ENCODE data around the gene PLA2G2F. TPM values are rescaled to one million over a fixed set of nuclear protein-coding genes. Genes with fewer than 3 reads are reported as not detected.

The PLA2G2F gene
- total and polyA plus RNA-seq, 2 of the 8 experiments (the other 6 are each of a cell fraction or from before 2014, with no cell fraction given), result not detected

GRCh38 chr1:20191266-20191825 is 52.2 kb downstream of the PLA2G2F start:
- no peak overlapping the region for H2BK20ac ChIP-seq (ENCODE audit: low read length)
- no peak overlapping the region for H2BK5ac ChIP-seq (ENCODE audit: low read depth, low read length)
- 90% methylated on average over 12 of the region's 12 CpGs; no CpG with 5 or more reads in 1 of the 2 experiments for WGBS, 2 experiments (ENCODE audit: extremely low coverage in 1 of 2, insufficient coverage in 1 of 2, insufficient read length in 1 of 2, insufficient replicate concordance in 2 of 2, low coverage in 1 of 2, low lambda C conversion rate in 2 of 2, missing lambda C conversion rate in 1 of 2)
- no peak overlapping the region for H3K18ac ChIP-seq (ENCODE audit: extremely low read depth, low read length)
- FAIRE-seq (no peak), DNase-seq (ENCODE audit: low read depth in 1 of 2, low spot score in 2 of 2) (no peak)
- POLR2A ChIA-PET (ENCODE audit: partially characterized antibody), result interaction anchor here (1.0 kb wide), 1 partner anchor 19 kb away, joined by 3 read pairs; no protein-coding TSS in a partner anchor
- H2BK120ac ChIP-seq (replicated peaks; ENCODE audit: low read depth, low read length), result no peak overlapping the region
- no peak overlapping the region for H3K56ac ChIP-seq (replicated peaks; ENCODE audit: insufficient read length, low read depth, low read length)
- H3K14ac ChIP-seq (ENCODE audit: insufficient read length), result no peak overlapping the region
- H2BK12ac ChIP-seq (ENCODE audit: low read depth, low read length), result no peak overlapping the region
- H3K9ac ChIP-seq (replicated peaks in 1 of 4; ENCODE audit: extremely low read depth in 1 of 4, low read depth in 3 of 4, low read length in 3 of 4), result no peak overlapping the region
- H3K4me2 ChIP-seq (ENCODE audit: insufficient read depth in 1 of 2, low read depth in 2 of 2, low read length in 2 of 2), result no peak overlapping the region
- peaks cover 0 to 3% (median 2%) of the 10 kb centered on the region in 4 experiments; a peak in 5 of 7 replicates for H3K27me3 ChIP-seq (replicated peaks in 1 of 4; ENCODE audit: control insufficient read depth in 3 of 4, extremely low read depth in 1 of 4, insufficient read depth in 3 of 4, low read length in 3 of 4)
- H3K79me1 ChIP-seq (ENCODE audit: low read depth, low read length), result no peaks in the 10 kb centered on the region
- no peak overlapping the region for H2AK5ac ChIP-seq (ENCODE audit: low read depth, low read length)
- H3K79me2 ChIP-seq (ENCODE audit: control insufficient read depth in 1 of 2, insufficient read depth in 2 of 2, low read length in 2 of 2), result no peaks in the 10 kb centered on the region
- H4K20me1 ChIP-seq (replicated peaks in 1 of 2; ENCODE audit: control insufficient read depth in 1 of 2, insufficient read depth in 2 of 2, low read length in 2 of 2), result no peaks in the 10 kb centered on the region
- H4K8ac ChIP-seq (ENCODE audit: extremely low read depth, insufficient read depth, low read length), result no peak overlapping the region
- no peaks in the 10 kb centered on the region for H3K36me3 ChIP-seq (ENCODE audit: control insufficient read depth in 2 of 4, insufficient read depth in 4 of 4, low read length in 3 of 4)
- no peak overlapping the region for H3K27ac ChIP-seq (ENCODE audit: low read depth, low read length)
- TF ChIP-seq NANOG (IDR thresholded peaks at IDR 0.05; ENCODE audit: insufficient read depth, low read depth, low read length, poor library complexity, severe bottlenecking) (no peak), MAX (IDR thresholded peaks at IDR 0.05) (no peak), KDM1A (IDR thresholded peaks at IDR 0.05; ENCODE audit: borderline replicate concordance, low read length) (no peak), RBBP5 (IDR thresholded peaks at IDR 0.05; ENCODE audit: borderline replicate concordance, low read depth, low read length) (no peak), JUND (IDR thresholded peaks at IDR 0.05; ENCODE audit: low read length) (no peak)
- TF ChIP-seq, protein P1, sequence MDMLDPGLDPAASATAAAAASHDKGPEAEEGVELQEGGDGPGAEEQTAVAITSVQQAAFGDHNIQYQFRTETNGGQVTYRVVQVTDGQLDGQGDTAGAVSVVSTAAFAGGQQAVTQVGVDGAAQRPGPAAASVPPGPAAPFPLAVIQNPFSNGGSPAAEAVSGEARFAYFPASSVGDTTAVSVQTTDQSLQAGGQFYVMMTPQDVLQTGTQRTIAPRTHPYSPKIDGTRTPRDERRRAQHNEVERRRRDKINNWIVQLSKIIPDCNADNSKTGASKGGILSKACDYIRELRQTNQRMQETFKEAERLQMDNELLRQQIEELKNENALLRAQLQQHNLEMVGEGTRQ (IDR thresholded peaks at IDR 0.05; ENCODE audit: low read length), result no peak
- no peaks in the 10 kb centered on the region for H3K23me2 ChIP-seq (ENCODE audit: low read depth, low read length)
- no peaks in the 10 kb centered on the region for H3K9me3 ChIP-seq (ENCODE audit: insufficient read depth in 2 of 2, low read depth in 1 of 2, low read length in 1 of 2)
- H2BK15ac ChIP-seq (ENCODE audit: low read length), result no peak overlapping the region
- H3K4me1 ChIP-seq (replicated peaks in 1 of 4; ENCODE audit: control insufficient read depth in 3 of 4, insufficient read depth in 4 of 4, low read length in 3 of 4), result peaks cover 6 to 16% (median 7%) of the 10 kb centered on the region in 4 experiments; a peak in 5 of 7 replicates
- H4K5ac ChIP-seq (ENCODE audit: insufficient read length, low read depth, low read length), result no peak overlapping the region
- no peak overlapping the region for H4K91ac ChIP-seq (replicated peaks; ENCODE audit: insufficient read length, low read length)
- no peak overlapping the region for H3K23ac ChIP-seq (ENCODE audit: insufficient read length)
- CTCF ChIA-PET (ENCODE audit: partially characterized antibody), result interaction anchor here (0.6 to 9.3 kb wide), 9 partner anchors 10 to 429 kb away, joined by 3 to 90 read pairs (median 31); no protein-coding TSS in a partner anchor
- H2AFZ ChIP-seq (ENCODE audit: low read length), result no peak overlapping the region
- no peak overlapping the region for H3K4me3 ChIP-seq (ENCODE audit: extremely low read depth in 1 of 4, insufficient read depth in 2 of 4, low read depth in 3 of 4, low read length in 4 of 4)
- H3K4ac ChIP-seq (replicated peaks; ENCODE audit: insufficient read length, low read depth, low read length), result no peak overlapping the region
